Right kidney (tissue), 1 donor: ENCODE measurements around the gene GCNT2.
"Not testable (repeated sequence)": the region's sequence is repeated elsewhere in the genome, so short reads cannot be mapped to it uniquely, and the experiment has no call there.

Experiments used
- DNase-seq: peaks from one replicate; pipeline ENCODE4 v3.0.0-alpha.2; 2016

GCNT2 gene

DNA sequence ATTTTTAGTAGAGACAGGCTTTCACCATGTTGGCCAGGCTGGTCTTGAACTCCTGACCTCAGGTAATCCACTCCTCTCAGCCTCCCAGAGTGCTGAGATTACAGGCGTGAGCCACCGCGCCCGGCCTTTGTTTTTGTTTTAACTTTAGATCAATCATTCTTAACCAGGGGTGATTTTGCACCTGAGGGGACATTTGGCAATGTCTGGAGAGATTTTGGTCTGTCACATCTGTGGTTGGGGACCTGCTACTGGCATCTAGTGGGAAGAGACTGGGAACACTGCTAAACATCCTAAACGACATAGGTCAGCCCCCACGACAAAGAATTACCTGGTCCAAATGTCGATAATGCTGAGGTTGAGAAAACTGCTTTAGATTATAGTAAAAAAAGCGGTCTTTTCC, 91.0 kb downstream of the GCNT2 start:
- no peak for DNase-seq

GRCh38 chr6:10613077-10613476, 91.9 kb downstream of the GCNT2 start:
- no peak for DNase-seq

GRCh38 chr6:10613723-10614122, 92.6 kb downstream of the GCNT2 start:
- no peak for DNase-seq

DNA sequence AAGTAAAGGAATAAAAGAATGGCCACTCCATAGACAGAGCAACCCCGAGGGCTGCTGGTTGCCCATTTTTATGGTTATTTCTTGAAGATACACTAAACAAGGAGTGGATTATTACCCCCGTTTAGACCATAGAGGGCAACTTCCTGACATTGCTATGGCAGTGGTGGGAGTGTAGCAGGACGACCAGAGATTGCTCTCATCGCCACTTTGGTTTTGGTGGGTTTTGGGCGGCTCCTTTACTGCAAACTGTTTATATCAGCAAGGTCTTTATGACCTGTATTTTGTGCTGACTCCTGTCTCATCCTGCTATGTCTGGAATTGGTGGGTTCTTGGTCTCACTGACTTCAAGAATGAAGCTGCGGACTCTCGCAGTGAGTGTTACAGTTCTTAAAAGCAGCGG, 94.5 kb downstream of the GCNT2 start:
- no peak for DNase-seq

- not testable (repeated sequence) for DNase-seq
Measured at GRCh38 chr6:10616266-10616665, 95.1 kb downstream of the GCNT2 start.

- no peak for DNase-seq
Measured at GRCh38 chr6:10617008-10617696, 96.0 kb downstream of the GCNT2 start.

GRCh38 chr6:10618409-10618808, 97.3 kb downstream of the GCNT2 start:
- DNase-seq: no peak

GRCh38 chr6:10621213-10621612, 100.1 kb downstream of the GCNT2 start:
- no peak for DNase-seq

- no peak for DNase-seq
Measured at GRCh38 chr6:10621847-10622246, 100.7 kb downstream of the GCNT2 start.

- no peak for DNase-seq
Measured at GRCh38 chr6:10624836-10625235, 103.7 kb downstream of the GCNT2 start.

DNA sequence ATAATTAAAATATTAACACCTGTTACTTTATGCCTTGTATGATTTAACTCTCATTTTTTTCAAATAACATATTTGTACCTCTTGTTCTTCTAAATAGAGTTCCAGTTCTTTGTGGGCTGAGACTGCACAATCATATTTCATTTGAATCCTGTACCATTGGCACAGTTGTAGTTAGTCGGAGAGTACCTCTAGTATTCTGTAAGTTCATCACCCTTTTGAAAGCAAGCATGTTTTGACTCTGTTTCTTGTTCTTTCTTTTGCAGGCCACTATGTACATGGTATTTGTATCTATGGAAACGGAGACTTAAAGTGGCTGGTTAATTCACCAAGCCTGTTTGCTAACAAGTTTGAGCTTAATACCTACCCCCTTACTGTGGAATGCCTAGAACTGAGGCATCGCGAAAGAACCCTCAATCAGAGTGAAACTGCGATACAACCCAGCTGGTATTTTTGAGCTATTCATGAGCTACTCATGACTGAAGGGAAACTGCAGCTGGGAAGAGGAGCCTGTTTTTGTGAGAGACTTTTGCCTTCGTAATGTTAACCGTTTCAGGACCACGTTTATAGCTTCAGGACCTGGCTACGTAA, 105.1 kb downstream of the GCNT2 start:
- DNase-seq: no peak

- no peak for DNase-seq
Measured at GRCh38 chr6:10627800-10628199, 106.6 kb downstream of the GCNT2 start.

GRCh38 chr6:10630178-10630577, 109.0 kb downstream of the GCNT2 start:
- DNase-seq: no peak

GRCh38 chr6:10633216-10633615, 112.1 kb downstream of the GCNT2 start:
- no peak for DNase-seq

DNA sequence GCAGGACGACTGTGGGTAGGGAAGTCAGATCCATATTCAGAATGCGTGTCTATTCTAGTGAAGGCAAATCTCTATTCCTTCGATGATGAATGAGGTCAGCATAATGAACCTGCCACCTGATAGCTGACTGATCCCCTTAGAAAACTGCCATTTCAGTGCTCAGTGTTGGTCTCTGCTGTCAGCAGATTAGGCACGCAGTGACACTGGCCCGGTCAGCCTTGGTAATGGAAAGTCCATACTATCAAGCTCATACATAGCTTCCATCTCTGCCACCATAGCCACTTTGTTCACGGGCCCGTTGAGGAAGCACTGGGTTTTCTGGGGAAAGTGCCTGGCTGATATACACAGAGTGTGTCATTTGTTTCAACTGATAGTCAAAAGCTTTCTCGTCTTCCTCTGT, 119.3 kb downstream of the GCNT2 start:
- no peak for DNase-seq

DNA sequence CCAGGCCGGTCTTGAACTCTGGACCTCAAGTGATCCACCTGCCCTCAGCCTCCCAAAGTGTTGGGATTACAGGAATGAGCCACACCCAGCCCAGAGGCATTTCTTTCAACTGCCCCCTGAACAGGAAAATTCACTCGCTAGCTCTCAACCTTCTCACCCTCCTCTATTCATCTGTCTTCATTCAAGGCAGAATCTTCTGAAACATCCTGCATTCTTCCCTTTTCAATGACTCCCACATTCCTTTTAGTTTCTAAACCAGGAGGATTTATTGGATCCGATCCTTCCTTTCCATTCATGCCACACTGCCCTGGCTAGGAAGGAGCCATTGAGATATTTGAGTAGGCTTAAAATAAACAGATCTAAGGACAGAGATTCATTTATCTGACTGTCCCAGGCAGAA, 120.4 kb downstream of the GCNT2 start:
- no peak for DNase-seq

GRCh38 chr6:10643201-10643651, 122.1 kb downstream of the GCNT2 start:
- no peak for DNase-seq

GRCh38 chr6:10644225-10644624, 123.1 kb downstream of the GCNT2 start:
- no peak for DNase-seq

DNA sequence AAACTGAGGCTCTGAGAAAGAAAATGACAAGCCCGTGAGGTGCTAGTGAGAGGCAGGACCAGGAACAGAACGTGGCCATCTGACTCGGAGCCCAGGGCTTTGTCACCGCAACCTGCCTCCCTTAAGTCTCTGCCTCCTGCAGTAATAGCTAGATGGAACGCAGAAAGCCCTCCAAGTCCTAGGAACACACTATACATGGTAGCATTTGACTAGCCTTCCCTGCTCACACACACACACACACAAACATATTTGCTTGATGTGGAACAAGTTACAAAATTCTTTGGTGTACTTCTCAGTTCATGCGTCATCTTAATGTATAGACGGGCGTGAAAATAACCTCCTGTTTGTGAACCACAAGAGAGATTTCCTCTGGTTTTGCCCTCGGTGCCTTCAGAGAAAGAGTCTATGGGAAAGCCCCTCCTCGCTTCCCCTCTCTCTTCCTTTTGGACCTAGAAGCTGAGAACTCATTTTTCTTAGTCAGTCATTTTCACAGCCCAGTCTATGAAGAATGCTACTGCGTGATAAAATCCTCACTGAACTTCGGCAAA, 134.4 kb downstream of the GCNT2 start:
- DNase-seq: no peak

- DNase-seq: no peak
Measured at GRCh38 chr6:10658910-10659698, 138.0 kb downstream of the GCNT2 start.

DNA sequence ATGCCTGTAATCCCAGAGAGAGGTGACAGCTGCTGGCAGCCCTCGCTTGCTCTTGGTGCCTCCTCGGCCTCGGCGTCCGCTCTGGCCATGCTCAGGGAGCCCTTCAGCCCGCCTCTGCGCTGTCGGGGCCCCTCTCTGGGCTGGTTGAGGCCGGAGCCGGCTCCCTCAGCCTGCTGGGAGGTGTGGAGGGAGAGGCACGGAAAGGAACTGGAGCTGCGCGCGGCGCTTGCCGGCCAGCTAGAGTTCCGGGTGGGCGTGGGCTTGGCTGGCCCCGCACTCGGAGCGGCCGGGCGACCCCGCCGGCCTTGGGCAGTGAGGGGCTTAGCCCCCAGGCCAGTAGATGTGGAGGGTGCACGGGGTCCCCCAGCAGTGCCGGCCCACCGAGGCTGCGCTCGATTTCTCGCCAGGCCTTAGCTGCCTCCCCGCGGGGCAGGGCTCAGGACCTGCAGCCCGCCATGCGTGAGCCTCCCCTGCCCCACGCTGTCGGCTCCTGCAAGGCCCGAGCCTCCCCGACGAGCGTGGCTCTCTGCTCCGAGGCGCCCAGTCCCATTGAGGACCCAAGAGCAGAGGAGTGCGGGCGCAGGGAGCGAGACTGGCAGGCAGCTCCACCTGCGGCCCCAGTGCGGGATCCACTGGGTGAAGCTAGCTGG, 138.7 kb downstream of the GCNT2 start:
- DNase-seq: no peak

DNA sequence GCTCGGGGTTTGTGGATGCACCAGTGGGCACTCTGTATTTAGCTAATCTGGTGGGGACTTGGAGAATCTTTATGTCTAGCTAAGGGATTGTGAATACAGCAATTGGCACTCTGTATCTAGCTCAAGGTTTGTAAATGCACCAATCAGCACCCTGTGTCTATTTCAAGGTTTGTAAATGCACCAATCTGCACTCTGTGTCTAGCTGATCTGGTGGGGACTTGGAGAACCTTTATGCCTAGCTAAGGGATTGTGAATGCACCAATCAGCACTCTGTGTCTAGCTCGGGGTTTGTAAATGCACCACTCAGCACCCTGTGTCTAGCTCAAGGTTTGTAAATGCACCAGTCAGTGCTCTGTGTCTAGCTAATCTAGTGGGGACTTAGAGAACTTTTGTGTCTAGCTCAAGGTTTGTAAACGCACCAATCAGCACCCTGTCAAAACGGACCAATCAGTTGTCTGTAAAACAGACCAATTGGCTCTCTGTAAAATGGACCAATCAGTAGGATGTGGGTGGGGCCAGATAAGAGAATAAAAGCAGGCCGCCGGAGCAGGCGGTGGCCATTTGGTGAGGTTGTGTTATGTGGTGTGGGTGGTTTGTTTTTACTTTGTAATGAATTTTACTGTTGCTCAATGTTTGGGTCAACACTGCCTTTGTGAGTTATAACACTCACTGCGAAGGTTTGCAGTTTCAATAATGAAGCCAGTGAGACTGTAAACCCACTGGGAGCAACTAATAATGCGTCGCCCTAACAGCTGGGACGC, 139.5 kb downstream of the GCNT2 start:
- not testable (repeated sequence) for DNase-seq
